ENCODE measurements around the gene PTX4.

Gene PTX4

DNA sequence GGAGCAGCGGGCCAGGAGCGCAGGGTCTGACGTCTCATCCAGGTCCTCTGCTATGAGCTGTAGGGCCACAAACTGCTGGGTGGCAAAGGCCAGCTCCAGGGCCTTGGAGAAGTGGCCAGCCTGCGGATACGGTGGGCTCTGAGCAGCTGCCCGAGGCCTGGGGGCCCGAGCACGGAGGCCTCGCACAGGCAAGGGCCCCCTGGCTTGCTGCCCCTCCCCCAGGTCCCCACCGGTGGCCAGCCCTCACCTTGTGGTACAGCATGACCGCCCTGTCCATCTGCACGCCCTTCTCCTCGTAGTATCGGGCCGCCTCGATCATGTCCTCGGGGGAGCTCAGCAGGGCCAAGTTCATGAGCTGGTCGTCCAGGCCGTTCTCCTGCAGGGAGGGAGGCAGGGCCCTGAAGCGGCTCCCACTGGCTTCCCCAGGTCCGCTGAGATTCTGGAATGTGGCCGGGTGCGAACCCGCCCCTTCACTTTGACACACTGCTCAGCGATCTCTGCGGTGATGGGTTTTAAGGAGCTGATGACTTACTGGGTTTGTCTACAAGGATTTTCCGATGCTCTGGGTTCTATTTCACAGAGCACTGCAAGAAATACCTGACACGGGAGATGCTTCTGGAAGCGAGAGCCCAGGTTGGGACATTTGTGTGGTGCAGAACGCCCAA lies 35.0 kb upstream of the PTX4 start:
- no peak for DNase-seq (ENCODE audit: low read depth, low spot score)

DNA sequence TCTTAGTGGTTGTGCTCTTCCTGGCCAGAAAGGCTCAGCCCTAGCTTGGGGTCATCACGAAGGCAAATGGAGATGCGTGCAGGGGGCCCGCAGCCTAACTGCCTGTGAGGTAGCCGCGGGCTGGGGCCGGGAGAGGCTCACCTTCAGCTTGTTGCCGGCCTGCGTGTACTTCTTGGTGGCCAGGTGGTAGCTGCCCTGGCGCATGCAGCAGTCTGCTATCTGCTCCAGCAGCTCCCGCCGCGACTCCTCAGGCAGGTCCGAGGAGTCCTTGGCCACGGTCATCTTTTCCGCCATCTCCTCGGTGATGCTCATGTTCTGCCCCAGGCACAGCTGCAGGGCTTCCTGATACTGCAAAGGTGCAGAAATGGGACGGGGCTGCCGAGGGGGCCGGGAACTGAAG lies 31.7 kb upstream of the PTX4 start:
- no peak for DNase-seq (ENCODE audit: low read depth, low spot score)

DNA sequence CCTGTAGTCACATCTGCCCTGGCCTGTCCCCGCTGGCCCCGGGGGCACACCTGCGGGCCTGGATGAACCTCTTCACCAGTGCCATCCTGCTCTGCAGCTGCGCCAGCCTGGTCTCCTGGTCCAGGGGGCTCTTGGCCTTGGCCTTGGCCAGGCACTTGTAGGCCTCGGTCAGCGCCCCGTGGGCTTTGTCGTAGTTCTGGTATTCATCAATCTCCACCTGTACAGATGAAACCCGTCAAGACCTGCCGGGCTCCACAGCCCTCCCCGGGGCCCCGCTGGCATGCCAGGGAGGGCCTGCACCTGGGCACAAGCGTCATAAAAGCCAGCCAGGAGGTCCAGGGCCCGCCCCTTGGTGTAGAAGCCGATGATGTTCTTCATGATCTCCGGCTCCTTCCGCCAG lies 31.1 kb upstream of the PTX4 start:
- DNase-seq (ENCODE audit: low read depth, low spot score), result no peak

DNA sequence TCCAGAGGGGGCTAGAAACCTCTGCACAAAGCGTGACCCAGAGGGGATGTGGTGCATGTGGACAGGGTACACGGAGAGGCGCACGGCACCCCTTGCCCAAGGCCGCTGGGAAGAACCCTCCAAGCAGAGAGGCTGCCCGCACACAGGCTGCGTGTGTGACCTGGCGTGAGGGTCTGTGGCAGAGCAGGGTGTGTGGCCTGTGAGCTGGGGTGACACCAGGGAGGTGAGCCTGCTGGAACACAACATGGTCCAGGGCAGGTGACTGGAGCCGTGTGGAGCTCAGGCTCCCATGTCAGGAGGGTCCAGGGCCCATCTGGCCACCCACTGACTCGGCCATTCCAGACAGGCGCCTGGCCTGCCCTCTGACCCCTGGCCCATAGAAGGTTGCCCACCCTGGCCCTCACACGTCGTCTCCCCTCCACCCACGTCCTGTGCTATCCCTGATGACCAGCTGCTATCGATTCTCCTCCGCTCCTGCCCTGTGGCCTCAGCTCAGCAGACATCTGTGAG lies 29.9 kb upstream of the PTX4 start:
- no peak for DNase-seq (ENCODE audit: low read depth, low spot score)

DNA sequence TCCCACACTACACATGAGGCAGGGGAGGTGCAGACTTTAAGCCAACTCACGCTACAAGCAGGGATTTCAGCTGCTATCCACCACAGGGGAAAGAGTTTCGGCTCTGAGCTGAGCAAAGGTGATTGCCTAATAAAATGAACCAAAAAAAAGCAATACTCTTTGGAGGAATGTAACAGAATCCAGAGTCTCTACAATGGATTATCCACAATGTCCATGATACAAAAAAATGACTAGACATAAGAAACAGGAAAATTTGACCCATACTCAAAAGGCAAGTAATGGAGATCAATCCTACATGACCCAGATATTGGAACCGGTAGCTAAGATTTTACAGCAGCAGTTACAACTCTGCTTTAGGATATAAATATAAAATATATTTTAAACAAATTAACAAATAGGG lies 25.8 kb upstream of the PTX4 start:
- no peak for DNase-seq (ENCODE audit: low read depth, low spot score)

DNA sequence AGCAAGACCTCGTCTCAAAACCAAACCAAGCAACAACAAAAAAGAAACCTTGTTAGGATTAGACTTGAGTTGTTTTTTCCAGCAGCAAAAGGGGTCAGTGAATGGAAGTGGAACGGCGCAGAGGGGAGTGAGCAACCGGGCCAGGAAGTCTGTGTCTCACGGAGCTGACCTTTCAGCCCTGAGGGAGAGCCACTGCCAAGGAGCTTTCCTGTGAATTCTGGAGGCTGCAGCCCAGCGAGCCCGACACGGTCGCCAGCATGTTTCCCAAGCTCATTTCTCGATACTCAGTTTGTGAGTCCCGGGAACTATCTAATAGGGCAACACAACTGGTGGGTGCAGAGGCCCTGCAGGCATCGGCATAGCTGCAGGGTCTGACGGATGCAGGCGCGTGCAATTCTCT lies 24.0 kb upstream of the PTX4 start:
- no peak for DNase-seq (ENCODE audit: low read depth, low spot score)

DNA sequence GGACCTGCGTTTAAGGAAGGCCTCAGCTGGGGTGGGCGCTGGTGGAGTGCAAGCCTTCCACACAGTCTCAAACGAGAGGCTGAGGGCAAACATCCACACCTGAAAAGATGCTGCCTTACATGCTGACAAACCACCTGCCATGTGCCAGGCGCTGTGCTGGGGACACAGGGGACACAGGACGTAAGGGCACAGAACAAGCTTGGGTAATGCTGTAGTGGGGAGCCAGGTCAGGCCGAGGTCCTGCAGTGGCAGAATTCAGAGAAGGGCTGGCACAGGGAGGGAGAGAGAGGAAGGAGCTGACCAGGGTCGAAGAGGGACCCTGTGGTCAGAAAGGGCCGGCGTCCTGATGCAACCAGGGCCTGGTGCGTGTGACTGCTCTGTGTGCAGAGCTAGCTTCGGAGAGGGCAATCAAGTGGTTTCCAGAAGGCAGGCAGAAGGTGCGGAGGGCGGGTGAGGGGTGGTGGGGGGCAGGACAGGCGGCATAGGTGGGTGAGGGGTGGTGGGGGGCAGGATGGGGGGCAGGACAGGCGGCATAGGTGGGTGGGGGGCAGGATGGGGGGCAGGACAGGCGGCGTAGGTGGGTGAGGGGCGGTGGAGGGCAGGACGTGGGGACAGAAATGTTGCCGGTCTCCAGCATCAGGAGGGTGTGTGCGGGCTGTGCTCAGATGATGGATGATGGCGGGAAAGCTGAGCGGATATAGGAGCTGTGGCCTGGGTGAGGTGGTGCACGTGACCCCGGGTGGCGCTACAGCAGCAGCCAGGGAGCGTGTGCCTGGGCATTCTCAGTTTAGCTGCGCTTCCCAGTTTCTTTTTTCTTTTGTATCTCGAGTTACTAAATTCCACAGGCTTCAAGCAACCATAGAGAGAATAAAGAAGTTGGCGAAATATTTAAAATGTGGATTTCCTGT lies 23.2 kb upstream of the PTX4 start:
- DNase-seq (ENCODE audit: low read depth, low spot score), result no peak

DNA sequence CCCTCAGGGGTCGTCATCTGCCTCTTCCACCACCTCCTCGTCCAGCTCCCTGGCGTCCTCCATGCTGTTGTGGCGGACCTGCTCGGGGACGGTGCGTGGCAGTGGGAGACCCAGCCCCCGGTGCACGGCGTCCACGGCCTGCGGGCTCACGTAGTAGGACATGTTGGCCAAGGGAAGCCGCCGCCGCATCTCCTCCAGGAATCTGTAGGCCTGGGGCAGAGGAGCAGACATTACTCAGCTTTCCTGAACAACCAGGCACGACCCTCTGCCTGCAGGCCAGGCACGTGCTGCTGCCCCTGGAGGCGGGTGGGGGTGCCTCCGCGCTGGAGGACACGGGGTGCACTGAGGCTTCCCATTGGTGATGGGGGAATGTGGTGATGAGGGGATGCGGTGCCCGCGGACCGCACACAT lies 22.2 kb upstream of the PTX4 start:
- DNase-seq (ENCODE audit: low read depth, low spot score), result no peak

DNA sequence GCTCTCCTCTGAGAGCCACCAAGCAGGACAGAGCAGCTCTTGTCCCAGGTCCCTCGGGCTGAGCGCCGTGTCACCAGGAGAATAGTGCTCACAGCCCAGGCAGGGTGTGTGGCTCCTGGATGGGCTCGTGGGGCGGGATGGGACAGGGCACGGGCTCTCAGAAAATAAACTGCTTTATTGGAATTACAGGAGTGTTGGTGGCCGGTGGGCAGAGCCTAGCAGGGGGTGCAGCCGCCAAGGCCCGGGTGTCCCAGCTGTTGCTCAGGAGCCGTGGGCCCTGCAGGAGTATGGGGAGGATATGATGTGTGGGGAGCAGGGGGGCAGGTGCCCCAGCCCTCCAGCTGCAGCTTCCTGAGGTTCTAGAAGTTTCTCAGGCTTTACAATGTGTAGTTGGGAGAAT lies 21.5 kb upstream of the PTX4 start:
- no peak for DNase-seq (ENCODE audit: low read depth, low spot score)

DNA sequence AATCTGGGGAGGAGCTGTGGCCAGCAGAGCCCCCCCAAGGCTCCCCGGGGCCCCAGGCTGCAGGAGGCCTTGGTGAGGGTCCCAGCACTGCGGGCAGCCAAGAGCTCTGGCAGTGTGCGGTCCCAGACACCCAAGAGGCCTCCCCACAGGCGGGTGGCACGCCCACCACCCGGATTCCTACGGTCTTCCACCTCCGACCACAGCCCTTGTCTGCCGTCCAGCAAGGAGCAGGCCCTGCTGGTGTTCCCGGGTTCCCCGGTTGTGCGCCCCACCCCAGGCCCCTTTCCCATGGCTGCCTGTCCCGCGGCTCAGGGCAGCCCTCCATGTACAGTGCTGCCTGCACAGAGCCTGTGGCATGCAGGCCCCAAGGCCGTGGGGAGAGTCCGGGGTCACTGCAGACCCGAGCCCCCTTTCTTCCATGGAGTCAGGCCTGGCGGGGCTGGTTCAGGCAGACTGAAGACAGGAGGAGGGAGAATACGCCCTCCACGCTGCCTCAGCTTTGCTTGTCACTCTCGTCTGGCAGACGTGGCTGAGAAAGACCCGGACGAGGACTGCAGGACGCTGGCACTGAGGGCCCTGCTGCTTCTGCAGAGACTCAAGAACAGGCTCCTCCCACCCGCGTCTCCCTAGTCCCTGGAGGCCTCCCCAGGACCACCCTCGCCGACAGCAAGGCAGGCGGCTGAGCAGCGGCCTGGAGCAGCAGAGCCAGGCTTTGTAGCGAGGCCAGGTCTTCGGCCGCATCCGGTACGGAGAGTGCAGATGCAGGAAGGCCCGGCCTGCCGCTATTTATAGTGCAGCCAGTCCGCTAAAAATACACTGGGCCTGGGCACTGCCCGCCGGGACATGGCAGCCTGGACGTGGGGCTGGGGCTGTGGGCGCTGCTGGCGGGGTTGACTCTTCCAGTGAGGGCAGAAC lies 20.8 kb upstream of the PTX4 start:
- no peak for DNase-seq (ENCODE audit: low read depth, low spot score)

DNA sequence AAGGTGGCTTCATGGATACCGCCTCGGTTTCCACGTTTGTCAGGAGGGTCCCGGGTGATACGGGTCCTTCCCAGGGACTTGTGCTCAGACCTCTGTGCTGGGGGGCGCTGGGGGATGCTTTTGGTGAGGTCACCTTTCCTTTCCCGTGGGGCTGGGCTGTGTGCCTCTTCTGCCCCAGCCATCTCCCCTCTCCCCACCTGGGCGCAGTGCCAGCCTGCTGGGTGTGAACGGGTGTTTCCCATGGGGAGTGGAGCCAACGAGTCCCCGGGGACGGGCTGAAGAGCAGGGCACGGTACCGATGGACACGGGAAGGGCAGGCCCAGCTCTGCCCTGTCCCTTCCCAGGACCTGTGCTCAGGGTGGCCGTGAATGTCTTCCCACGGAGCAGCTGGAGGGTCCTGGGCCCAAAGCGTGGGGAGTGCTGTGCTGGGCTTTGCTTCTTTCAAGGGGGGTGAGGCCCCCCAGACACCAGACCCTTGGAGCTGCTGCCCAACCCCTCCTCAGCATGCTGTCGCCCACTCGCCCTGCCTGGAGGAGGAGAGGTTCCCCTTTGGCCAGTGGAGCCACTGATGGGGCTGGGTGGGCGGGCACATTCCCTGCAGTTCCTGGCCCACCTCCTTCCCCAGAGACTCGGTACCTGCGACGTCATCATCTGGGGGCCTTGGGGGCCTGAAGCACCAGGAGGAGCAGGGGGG lies 19.9 kb upstream of the PTX4 start:
- DNase-seq (ENCODE audit: low read depth, low spot score), result no peak

DNA sequence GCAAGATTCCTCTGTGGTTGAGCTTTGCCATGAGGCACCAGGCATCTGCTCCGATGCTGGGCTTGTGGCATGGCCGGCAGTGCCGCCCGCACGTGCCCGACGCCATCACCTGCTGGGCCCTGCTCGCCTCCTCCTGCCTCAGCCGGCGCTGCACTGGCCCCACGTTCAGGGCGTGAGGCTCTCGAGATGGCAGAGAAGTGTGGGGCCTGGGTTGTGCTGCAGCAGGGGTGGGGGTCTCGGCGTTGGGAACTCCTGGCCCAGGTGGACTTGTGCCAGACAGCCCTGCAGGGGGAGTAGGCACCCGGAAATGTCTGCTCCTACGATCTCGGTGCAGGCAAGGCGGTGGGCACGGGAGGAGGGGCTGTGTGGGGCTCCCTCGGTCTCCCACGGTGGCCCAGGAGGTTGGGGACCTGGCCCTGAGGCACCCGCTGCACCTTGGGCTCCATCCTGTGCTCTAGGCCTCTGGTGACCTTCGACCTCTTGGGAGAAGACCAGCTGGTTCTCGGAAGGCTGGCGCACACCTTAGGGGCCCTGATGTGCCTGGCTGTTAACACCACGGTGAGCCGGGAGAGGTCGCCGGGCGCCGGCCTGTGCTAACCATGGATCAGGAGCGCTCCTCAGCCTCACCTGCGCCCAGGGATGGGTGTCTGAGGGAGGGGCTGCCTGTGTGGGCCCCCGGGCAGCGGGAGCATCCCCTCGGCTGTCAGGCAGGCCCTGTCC lies 17.9 kb upstream of the PTX4 start:
- no peak for DNase-seq (ENCODE audit: low read depth, low spot score)

DNA sequence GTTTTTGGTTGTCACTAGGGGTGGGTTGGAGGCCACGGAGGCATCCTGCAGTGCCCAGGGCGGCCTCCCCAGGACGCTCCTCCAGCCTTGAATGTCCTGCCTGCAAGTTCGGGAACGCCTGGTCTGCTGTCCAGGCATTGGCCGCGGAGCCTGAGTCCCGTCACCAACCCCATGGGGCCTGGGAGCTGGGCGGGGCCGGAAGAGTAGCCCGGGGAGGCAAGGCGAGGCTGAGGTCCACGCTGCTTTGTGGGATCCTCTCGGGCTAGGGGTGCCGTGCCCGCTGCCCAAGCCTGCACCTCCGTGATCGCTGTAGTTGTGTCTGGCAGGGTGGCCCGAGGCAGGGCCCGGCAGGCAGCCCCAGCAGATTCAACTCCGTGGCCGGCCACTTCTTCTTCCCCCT lies 17.2 kb upstream of the PTX4 start:
- no peak for DNase-seq (ENCODE audit: low read depth, low spot score)

DNA sequence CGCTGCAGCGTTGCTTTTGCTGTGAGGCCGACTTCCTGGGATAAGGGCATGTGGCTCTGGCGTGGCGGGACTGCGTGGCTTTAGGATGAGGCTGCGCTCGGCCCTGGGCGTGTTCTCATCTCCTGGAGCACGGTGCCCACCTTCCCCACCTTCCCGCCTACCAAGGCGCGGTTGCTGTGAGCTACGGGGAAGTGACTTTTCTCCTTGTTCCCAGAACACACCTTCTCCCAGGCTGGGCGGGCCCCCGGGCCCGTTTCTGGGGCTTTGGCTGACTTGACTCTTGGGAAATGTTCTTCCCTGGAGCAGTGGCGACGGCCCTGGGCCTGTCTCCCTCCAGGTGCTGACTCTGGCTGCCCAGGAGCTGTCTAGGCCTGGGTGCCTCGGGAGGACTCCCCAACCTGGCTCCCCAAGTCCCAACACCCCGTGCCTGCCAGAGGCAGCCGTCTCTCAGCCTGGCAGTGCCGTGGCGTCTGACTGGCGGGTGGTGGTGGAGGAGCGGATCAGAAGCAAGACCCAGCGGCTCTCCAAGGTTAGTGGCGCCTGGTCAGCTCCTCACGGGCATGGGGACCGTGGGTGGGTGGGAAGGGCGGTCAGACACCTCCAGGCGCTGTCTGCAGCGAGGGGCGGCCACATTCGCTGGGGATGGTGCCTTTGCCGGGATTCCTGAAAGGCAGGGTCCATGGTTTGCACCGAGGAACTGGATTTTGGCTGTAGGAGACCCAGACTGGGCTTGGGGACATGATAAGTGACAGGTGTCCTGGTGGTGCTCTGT lies 16.5 kb upstream of the PTX4 start:
- DNase-seq (ENCODE audit: low read depth, low spot score), result no peak

DNA sequence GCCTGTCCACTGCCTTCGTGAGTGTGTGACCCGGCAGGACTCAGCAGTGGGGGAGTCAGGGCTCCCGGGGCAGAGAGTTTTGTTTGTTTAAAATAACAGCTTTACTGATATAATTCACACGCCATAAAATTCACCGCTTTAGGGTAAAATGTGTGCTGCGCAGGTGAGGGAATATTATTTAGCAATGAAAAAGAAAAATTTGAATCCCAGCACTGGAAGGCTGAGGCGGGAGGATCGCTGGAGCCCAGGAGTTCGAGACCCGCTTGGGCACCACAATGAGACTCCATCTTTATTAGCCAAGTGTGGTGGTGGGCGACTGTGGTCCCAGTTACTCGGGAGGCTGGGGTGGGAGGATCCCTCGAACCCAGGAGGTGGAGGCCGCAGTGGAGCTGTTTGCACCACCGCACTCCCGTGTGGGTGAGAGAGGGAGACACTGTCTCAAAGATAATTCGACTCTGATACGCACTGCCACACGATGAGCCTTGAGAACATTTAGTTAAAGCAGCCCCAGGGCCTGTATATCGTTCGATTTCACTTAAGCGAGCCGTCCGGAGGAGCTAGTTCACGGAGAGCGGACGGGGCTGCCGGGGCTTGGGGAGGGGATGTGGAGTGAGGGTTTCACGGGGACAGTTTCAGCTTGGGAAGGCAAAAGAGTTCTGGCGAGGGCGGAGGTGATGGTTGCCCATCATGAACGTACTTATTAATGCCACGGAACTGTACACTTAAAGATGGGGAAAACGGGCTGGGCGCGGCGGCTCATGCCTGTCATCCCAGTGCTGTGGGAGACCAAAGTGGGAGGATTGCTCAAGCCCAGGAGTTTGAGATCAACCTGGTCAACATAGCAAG lies 14.6 kb upstream of the PTX4 start:
- no peak for DNase-seq (ENCODE audit: low read depth, low spot score)

DNA sequence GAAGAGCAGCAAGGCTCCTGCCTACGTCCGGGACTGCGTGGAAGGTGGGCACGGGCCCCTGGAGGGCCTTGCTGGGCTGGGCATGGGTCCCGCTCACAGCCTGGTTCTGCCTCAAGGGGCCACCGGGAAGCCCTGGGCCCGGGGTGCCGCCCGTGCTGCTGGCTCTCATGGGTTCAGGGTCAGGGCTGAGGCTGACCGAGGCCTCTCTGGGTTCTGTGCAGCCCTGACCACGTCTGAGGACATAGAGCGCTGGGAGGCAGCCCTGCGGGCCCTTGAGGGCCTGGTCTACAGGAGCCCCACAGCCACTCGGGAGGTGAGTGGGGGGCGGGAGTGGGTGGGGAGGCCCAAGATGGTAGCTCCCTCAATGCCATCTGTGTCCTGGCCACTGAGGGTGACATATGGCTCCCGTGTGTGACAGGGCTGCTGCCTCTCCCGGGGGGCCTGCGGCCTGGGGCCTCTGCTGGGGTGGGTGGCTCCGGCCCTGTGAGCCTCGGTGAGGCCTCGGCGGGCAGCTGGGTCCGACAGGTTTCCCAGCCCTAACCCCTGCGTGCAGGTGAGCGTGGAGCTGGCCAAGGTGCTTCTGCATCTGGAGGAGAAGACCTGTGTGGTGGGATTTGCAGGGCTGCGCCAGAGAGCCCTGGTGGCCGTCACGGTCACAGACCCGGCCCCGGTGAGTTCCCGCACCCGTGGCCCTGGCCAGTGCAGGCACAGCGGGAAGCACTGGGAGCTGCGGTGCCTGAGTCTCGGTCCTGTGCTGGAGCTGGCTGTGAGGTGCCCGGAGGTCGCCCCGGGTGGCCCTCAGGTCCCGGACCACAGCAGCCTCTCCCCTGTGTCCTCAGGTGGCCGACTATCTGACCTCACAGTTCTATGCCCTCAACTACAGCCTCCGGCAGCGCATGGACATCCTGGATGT lies 13.6 kb upstream of the PTX4 start:
- DNase-seq (ENCODE audit: low read depth, low spot score), result no peak

DNA sequence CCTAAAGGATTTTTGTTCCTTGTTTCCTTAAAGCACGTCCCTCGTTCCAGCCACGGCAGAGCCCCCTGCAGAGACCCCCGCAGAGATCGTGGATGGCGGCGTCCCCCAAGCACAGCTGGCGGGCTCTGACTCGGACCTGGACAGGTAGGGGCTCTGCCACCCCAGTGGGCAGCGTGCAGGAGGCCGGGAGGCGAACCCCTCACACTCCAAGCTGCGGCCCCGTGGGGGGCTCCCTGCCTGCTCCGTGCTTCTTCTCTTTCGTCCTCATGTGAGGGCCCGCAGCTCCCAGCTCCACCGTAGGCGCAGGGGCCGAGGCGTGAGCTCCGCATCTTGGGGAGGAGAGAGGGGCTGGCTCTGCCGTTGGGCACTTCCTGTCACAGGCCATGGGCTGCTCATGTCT lies 12.9 kb upstream of the PTX4 start:
- DNase-seq (ENCODE audit: low read depth, low spot score), result no peak
